AG04450 (cell line): ENCODE results near the gene VGLL4. TPM values are rescaled to one million over a fixed set of nuclear protein-coding genes. Genes with fewer than 3 reads are reported as not detected.

Experiments used
- CTCF ChIA-PET: fragments of 300-600, 350-600 bp; formaldehyde crosslinking; extraction: SDS; loops from one replicate; lab custom pipeline; 2022; ENCODE audit warnings: antibody characterized with exemption, inconsistent platforms; lab: Charles Lee
- POLR2A ChIA-PET: fragments of 350-600 bp; formaldehyde crosslinking; extraction: SDS; loops from one replicate; lab custom pipeline; 2021; ENCODE audit warnings: antibody characterized with exemption, inconsistent platforms; lab: Yijun Ruan, JAX
- DNase-seq: peaks from one replicate; pipeline ENCODE4 v3.0.0-alpha.2; 2011; ENCODE audit warnings: low read depth, low spot score
- H3K27ac ChIP-seq: one replicate; pipeline ENCODE4 v1.5.1; 2012; ENCODE audit warnings: low read depth, low read length, control low read depth
- H3K27me3 ChIP-seq: one replicate; pipeline ENCODE4 v1.6.0; 2012; ENCODE audit warnings: low read length; ENCODE audit not compliant: control insufficient read depth, insufficient read depth
- H3K4me3 ChIP-seq: 2 replicates; pipeline ENCODE4 v1.5.1; 2011; ENCODE audit warnings: mild to moderate bottlenecking, low read depth, low read length, control low read depth
- H3K9me3 ChIP-seq: 2 replicates; pipeline ENCODE4 v1.5.1; 2012; ENCODE audit warnings: low read length; ENCODE audit not compliant: control insufficient read depth, insufficient read depth
- polyA plus RNA-seq: library from polyadenylated mRNA; depleted of rRNA; stranded (reverse); fragments of >200 nt; gene quantifications from 2 replicates; pipeline ENCODE4 v1.2.3, GENCODE V29; 2011
- TF ChIP-seq, protein P1 (sequence below): IDR thresholded peaks from 2 replicates; pipeline ENCODE4 v1.5.1; 2011; ENCODE audit warnings: low read depth, low read length, control low read depth, inconsistent platforms

The VGLL4 gene
- polyA plus RNA-seq, 1 experiment = 30.5 TPM

DNA sequence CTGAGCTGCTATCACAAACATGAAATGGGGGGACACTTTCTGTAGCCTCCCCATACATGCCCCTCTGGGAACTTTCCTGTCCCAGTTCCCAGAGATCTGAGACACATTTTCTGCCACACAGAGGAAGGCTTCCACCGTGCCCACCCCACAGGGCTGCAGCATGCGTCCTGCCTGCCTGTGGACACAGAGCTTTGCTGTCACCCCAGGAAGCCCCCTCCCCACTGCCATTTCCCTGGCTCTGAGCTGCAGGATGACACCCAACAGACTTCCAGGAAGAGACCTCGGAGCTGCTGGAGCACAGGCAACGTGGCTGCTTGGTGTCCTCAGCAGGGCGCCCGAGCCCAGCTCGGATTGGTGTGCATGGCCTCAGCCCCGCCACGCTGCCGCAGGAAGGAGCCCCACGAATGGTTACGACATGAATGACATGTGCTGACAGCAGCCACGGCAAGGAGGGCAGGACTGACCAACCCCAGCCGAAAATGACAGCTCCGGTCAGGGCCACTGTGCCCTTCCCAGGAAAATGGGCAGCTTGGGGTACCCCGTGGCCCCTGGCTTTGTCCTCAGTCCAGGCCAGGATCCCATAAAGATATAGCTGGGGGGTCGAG is 81.3 kb downstream of the VGLL4 start:
- ChIA-PET CTCF (interaction anchor here (0.6 to 2.2 kb wide), 3 partner anchors 89 to 214 kb away, joined by 3 to 7 read pairs (median 5); no protein-coding TSS in a partner anchor), POLR2A (interaction anchor here (1.5 to 1.8 kb wide), 2 partner anchors 9 to 53 kb away, joined by 5 to 14 read pairs; no protein-coding TSS in a partner anchor)
- H3K9me3 ChIP-seq = no peaks in the 10 kb centered on the region; the same call in 1 of the 2 replicates
- DNase-seq = no peak
- H3K27ac ChIP-seq = no peak overlapping the region
- no peaks in the 10 kb centered on the region for H3K27me3 ChIP-seq
- no peak overlapping the region for H3K4me3 ChIP-seq
- TF ChIP-seq, protein P1, sequence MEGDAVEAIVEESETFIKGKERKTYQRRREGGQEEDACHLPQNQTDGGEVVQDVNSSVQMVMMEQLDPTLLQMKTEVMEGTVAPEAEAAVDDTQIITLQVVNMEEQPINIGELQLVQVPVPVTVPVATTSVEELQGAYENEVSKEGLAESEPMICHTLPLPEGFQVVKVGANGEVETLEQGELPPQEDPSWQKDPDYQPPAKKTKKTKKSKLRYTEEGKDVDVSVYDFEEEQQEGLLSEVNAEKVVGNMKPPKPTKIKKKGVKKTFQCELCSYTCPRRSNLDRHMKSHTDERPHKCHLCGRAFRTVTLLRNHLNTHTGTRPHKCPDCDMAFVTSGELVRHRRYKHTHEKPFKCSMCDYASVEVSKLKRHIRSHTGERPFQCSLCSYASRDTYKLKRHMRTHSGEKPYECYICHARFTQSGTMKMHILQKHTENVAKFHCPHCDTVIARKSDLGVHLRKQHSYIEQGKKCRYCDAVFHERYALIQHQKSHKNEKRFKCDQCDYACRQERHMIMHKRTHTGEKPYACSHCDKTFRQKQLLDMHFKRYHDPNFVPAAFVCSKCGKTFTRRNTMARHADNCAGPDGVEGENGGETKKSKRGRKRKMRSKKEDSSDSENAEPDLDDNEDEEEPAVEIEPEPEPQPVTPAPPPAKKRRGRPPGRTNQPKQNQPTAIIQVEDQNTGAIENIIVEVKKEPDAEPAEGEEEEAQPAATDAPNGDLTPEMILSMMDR = no peak

GRCh38 chr3:11560746-11561145 is 83.0 kb downstream of the VGLL4 start:
- H3K27me3 ChIP-seq = no peaks in the 10 kb centered on the region
- DNase-seq = no peak
- TF ChIP-seq, protein P1 = no peak
- no peak overlapping the region for H3K4me3 ChIP-seq
- ChIA-PET CTCF (interaction anchor here (0.8 kb wide), 1 partner anchor 91 kb away, joined by 5 read pairs; no protein-coding TSS in a partner anchor), POLR2A (interaction anchor here (1.5 kb wide), 2 partner anchors 40 to 52 kb away, joined by 3 to 14 read pairs; no protein-coding TSS in a partner anchor)
- H3K27ac ChIP-seq = peak overlapping the region; percentile 31
- no peaks in the 10 kb centered on the region; the same call in 1 of the 2 replicates for H3K9me3 ChIP-seq

- CTCF ChIA-PET = interaction anchor here (0.8 to 1.0 kb wide), 2 partner anchors 91 to 275 kb away, joined by 3 to 5 read pairs; no protein-coding TSS in a partner anchor
- no peaks in the 10 kb centered on the region; the same call in 1 of the 2 replicates for H3K9me3 ChIP-seq
- H3K4me3 ChIP-seq = no peak overlapping the region
- POLR2A ChIA-PET = interaction anchor here (1.5 kb wide), 1 partner anchor 41 kb away, joined by 3 read pairs; no protein-coding TSS in a partner anchor
- no peaks in the 10 kb centered on the region for H3K27me3 ChIP-seq
- DNase-seq = no peak
- H3K27ac ChIP-seq = no peak overlapping the region
- TF ChIP-seq, protein P1 = no peak
Measured at GRCh38 chr3:11559816-11560633, 83.7 kb downstream of the VGLL4 start.

GRCh38 chr3:11558918-11559815 is 84.5 kb downstream of the VGLL4 start:
- no peak for DNase-seq
- TF ChIP-seq, protein P1 = no peak

More at GRCh38 chr3:11558918-11559815, 84.5 kb downstream of the VGLL4 start:
- CTCF ChIA-PET = interaction anchor here (0.5 to 1.0 kb wide), 4 partner anchors 16 to 276 kb away, joined by 3 to 7 read pairs (median 6); no protein-coding TSS in a partner anchor
- Histone ChIP-seq H3K27me3 (no peaks in the 10 kb centered on the region), H3K4me3 (no peak overlapping the region), H3K27ac (peak overlapping the region; percentile 78), H3K9me3 (no peaks in the 10 kb centered on the region; the same call in 1 of the 2 replicates)
- POLR2A ChIA-PET = interaction anchor here (0.5 to 0.7 kb wide), 3 partner anchors 41 to 89 kb away, joined by 5 to 10 read pairs (median 7); no protein-coding TSS in a partner anchor
